ENCODE results near the gene FMC1.

- TF ChIP-seq POLR2A (IDR thresholded peaks at IDR 0.05) (no peak), CTCF (IDR thresholded peaks at IDR 0.05) (no peak), POLR2AphosphoS5 (IDR thresholded peaks at IDR 0.05) (no peak), EP300 (IDR thresholded peaks at IDR 0.05) (no peak)
These were observed 29.8 kb downstream of the FMC1 start for GRCh38 chr7:139370943-139371313.

All from gastroesophageal sphincter (tissue), 3 donors.